ENCODE measurements around the gene DPY19L1. TPM values are rescaled to one million over a fixed set of nuclear protein-coding genes. Genes with fewer than 3 reads are reported as not detected.

The DPY19L1 gene
- total RNA-seq, 1 experiment from 2014 or later: 46.8 TPM

GRCh38 chr7:35012160-35012559 lies 25.1 kb downstream of the DPY19L1 start:
- H3K36me3 ChIP-seq (ENCODE audit: insufficient read depth, low read length, poor library complexity, severe bottlenecking): no peaks in the 10 kb centered on the region
- ChIA-PET CTCF (no interaction called here), POLR2A (ENCODE audit: low non-redundant PET) (no interaction called here)
- no peaks in the 10 kb centered on the region for H3K27me3 ChIP-seq (replicated peaks; ENCODE audit: insufficient read depth, low read depth, low read length, poor library complexity)
- BruUV-seq (replicated peaks): no TSS peak
- no peak for DNase-seq (ENCODE audit: low spot score)
- H3K4me1 ChIP-seq (ENCODE audit: insufficient read depth, low read length, poor library complexity, severe bottlenecking): no peaks in the 10 kb centered on the region
- H3K4me3 ChIP-seq (ENCODE audit: low read depth, low read length, poor library complexity, severe bottlenecking): no peak overlapping the region
- no peaks in the 10 kb centered on the region for H3K9me3 ChIP-seq (ENCODE audit: low read depth, low read length, poor library complexity, severe bottlenecking)
- intact Hi-C loops (cut with micrococcal nuclease; ENCODE audit: unreplicated experiment): no loop called here
- TF ChIP-seq CTCF (conservative IDR thresholded peaks at IDR 0.05; ENCODE audit: low read depth, low read length): no peak
- TF ChIP-seq EZH2 (IDR thresholded peaks at IDR 0.05; ENCODE audit: borderline replicate concordance, low read depth, low read length, poor library complexity, severe bottlenecking): no peak
- no peak overlapping the region for H3K27ac ChIP-seq (ENCODE audit: low read depth, low read length, poor library complexity, severe bottlenecking)

- no TSS peak for BruUV-seq (replicated peaks)
- no peak overlapping the region for H3K27ac ChIP-seq (ENCODE audit: low read depth, low read length, poor library complexity, severe bottlenecking)
- no peak for TF ChIP-seq CTCF (conservative IDR thresholded peaks at IDR 0.05; ENCODE audit: low read depth, low read length)
- no peak for TF ChIP-seq EZH2 (IDR thresholded peaks at IDR 0.05; ENCODE audit: borderline replicate concordance, low read depth, low read length, poor library complexity, severe bottlenecking)
Measured at GRCh38 chr7:35011085-35011484, 26.2 kb downstream of the DPY19L1 start.

GRCh38 chr7:35007768-35008167 lies 29.5 kb downstream of the DPY19L1 start:
- intact Hi-C loops (cut with micrococcal nuclease; ENCODE audit: unreplicated experiment): no loop called here
- DNase-seq (ENCODE audit: low spot score): no peak
- Histone ChIP-seq H3K9me3 (ENCODE audit: low read depth, low read length, poor library complexity, severe bottlenecking) (no peaks in the 10 kb centered on the region), H3K36me3 (ENCODE audit: insufficient read depth, low read length, poor library complexity, severe bottlenecking) (no peaks in the 10 kb centered on the region), H3K27ac (ENCODE audit: low read depth, low read length, poor library complexity, severe bottlenecking) (no peak overlapping the region), H3K27me3 (replicated peaks; ENCODE audit: insufficient read depth, low read depth, low read length, poor library complexity) (no peaks in the 10 kb centered on the region), H3K4me1 (ENCODE audit: insufficient read depth, low read length, poor library complexity, severe bottlenecking) (peaks cover 19% of the 10 kb centered on the region), H3K4me3 (ENCODE audit: low read depth, low read length, poor library complexity, severe bottlenecking) (no peak overlapping the region)
- no peak for TF ChIP-seq EZH2 (IDR thresholded peaks at IDR 0.05; ENCODE audit: borderline replicate concordance, low read depth, low read length, poor library complexity, severe bottlenecking)
- no peak for TF ChIP-seq CTCF (conservative IDR thresholded peaks at IDR 0.05; ENCODE audit: low read depth, low read length)
- POLR2A ChIA-PET (ENCODE audit: low non-redundant PET): no interaction called here
- CTCF ChIA-PET: no interaction called here
- no TSS peak for BruUV-seq (replicated peaks)

More at GRCh38 chr7:35011085-35011484, 26.2 kb downstream of the DPY19L1 start:
- H3K4me1 ChIP-seq (ENCODE audit: insufficient read depth, low read length, poor library complexity, severe bottlenecking): no peaks in the 10 kb centered on the region
- H3K36me3 ChIP-seq (ENCODE audit: insufficient read depth, low read length, poor library complexity, severe bottlenecking): no peaks in the 10 kb centered on the region
- POLR2A ChIA-PET (ENCODE audit: low non-redundant PET): no interaction called here
- intact Hi-C loops (cut with micrococcal nuclease; ENCODE audit: unreplicated experiment): no loop called here
- no peak overlapping the region for H3K4me3 ChIP-seq (ENCODE audit: low read depth, low read length, poor library complexity, severe bottlenecking)
- H3K27me3 ChIP-seq (replicated peaks; ENCODE audit: insufficient read depth, low read depth, low read length, poor library complexity): no peaks in the 10 kb centered on the region
- no peak for DNase-seq (ENCODE audit: low spot score)
- no peaks in the 10 kb centered on the region for H3K9me3 ChIP-seq (ENCODE audit: low read depth, low read length, poor library complexity, severe bottlenecking)
- CTCF ChIA-PET: no interaction called here

Data from A673 (cell line).